Upper lobe of left lung (tissue), 4 donors: ENCODE results near the gene GPATCH4.

ENCODE experiments used
- CTCF ChIP-seq, 6 experiments: fragments of 450-650 bp in 4 of 6; fragments of 200-600 bp in 2 of 6; sonication (generic) in 2 of 6; IDR thresholded peaks; one replicate each; pipeline ENCODE4 v1.5.1; 2016 to 2019; ENCODE audit warnings: antibody characterized with exemption in 6 of 6
- EP300 ChIP-seq, 4 donors: sonication (generic); formaldehyde crosslinking; IDR thresholded peaks; one replicate each; pipeline ENCODE4 v1.5.1; 2017; ENCODE audit warnings: antibody characterized with exemption in 4 of 4, control low read depth in 2 of 4
- POLR2A ChIP-seq, 4 donors: fragments of 450-650 bp; IDR thresholded peaks; one replicate each; pipeline ENCODE4 v1.5.1; 2016 to 2017; ENCODE audit warnings: antibody characterized with exemption in 4 of 4, mild to moderate bottlenecking in 2 of 4
- POLR2AphosphoS5 ChIP-seq, 2 donors: sonication (generic); formaldehyde crosslinking; IDR thresholded peaks; one replicate each; pipeline ENCODE4 v1.5.1; 2017; ENCODE audit warnings: antibody characterized with exemption in 2 of 2

GRCh38 chr1:156574039-156574633, 27.1 kb downstream of the GPATCH4 start:
- TF ChIP-seq CTCF (IDR thresholded peaks at IDR 0.05) (no peak), POLR2AphosphoS5 (IDR thresholded peaks at IDR 0.05) (no peak), POLR2A (IDR thresholded peaks at IDR 0.05) (no peak), EP300 (IDR thresholded peaks at IDR 0.05) (no peak)
